HG03280 (cell line): ENCODE results near the gene HEPHL1.

Experiments
- ATAC-seq: cut with Tn5 transposase; IDR thresholded peaks from one replicate; pipeline ENCODE4 v1.9.1; 2021; ENCODE audit warnings: mild to moderate bottlenecking, moderate library complexity; ENCODE audit not compliant: unreplicated experiment

Gene HEPHL1

GRCh38 chr11:94017446-94017845, 3.7 kb upstream of the HEPHL1 start:
- ATAC-seq: no peak

DNA sequence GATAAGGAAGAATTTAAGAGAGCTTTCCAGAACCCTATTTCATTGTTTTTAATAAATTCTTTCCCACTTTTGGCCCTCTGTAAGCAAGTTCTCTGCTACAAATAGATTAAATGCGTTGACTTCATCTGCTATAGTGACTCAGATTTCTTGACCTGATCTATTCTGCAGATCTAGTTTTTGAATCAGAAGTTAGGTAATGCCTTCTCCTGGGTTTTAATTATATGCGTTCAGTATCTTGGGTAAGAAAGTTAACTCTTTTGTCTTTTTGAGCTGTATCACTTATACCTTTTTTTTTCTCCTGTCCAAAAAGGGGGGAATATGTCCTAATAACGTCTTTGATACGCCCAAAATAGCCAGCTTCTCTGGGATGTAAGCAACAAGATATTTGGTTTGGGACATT, 2.4 kb upstream of the HEPHL1 start:
- no peak for ATAC-seq

GRCh38 chr11:94023856-94024255, 2.7 kb downstream of the HEPHL1 start:
- no peak for ATAC-seq

GRCh38 chr11:94024547-94024946, 3.4 kb downstream of the HEPHL1 start:
- no peak for ATAC-seq

DNA sequence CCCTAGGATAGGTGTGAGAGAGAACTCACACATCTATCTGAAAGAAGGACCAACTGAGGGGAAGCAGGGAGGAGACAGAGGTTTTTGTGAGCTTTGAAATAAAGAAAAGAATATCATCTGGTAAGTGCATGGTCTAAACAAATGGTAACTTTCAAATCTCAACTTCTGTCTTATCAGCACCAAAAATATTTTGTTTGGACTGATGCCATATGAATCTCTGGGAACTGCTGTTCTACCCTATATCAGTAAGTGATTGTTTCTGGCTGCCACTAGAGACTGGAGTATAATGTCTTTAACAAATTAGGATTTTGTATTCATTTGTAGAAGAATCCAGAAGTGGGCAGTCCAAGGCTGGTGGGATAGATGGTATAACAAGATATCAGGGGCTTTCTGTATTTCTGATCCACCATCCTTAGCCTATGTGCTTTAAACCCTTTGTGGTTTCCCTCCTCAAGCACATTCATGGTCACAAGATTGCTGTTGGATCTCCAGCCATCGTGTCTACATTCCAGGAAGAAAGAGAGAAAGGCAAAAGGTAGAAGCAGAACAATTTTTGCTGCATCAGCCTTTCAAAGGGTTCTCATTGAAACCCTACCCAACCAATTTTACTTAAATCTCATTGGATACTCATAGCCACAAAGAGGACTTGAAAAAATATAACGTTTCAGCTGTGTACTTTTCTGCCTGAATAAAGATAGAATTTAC, 4.7 kb downstream of the HEPHL1 start:
- ATAC-seq: no peak

DNA sequence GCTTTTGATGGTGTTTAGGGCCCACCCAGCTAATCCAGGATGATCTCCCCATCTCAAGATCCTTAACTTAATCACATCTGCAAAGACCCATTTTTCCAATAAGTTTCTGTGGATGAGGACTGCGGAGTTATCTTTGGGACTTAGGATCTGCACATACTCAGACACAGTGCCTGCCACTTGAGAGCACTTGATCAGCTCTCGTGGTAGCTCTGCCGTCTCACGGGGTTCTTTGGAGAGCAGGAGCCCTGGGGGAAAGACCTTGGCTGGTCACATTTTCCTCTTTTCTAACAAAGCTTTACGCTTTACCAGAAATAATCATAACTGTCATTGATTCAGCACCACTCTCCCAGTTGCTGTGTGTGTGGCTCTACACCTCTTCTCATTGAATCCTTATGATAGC, 6.1 kb downstream of the HEPHL1 start:
- no peak for ATAC-seq

- ATAC-seq: no peak
These were observed 7.3 kb downstream of the HEPHL1 start for GRCh38 chr11:94028436-94028835.

GRCh38 chr11:94030059-94030458, 8.9 kb downstream of the HEPHL1 start:
- no peak for ATAC-seq

DNA sequence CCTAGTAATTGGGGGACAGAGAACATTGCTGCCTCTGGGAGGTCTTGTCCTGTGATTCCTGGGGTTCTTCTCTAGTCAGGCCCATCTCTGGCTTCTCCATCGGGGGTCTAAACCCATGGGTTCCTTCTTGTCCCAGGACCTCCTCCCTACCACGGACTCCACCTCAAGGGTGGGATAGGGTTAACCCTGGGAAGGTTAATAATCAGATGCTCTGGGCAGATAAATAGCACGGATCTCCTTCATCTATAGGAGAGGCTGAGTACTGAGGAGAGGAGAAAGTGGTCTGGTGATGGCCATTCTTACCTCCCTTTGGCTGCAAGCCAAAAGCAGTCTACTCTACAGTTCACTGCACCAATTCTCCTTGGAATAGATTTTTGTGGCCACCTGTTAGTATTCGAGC, 10.5 kb downstream of the HEPHL1 start:
- no peak for ATAC-seq

DNA sequence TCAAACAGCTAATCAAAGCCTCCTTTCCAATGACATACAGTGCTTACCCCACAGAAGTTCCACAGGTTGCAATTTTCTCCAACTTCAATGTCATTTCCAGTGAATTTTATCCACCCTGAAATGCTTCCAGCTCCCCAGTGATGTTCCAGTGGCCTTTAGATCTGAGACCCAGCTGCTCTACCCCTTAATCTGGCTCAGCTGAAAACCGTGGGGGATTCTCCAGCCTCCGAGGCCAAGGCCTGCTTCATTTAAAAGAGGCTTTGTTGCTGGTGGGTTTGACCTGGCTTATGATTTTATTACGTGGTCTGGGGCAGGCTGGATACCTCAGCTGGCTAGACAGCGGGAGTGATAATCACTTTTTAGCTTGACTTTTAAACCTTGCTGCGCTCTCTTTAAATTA, 10.9 kb downstream of the HEPHL1 start:
- ATAC-seq: no peak

DNA sequence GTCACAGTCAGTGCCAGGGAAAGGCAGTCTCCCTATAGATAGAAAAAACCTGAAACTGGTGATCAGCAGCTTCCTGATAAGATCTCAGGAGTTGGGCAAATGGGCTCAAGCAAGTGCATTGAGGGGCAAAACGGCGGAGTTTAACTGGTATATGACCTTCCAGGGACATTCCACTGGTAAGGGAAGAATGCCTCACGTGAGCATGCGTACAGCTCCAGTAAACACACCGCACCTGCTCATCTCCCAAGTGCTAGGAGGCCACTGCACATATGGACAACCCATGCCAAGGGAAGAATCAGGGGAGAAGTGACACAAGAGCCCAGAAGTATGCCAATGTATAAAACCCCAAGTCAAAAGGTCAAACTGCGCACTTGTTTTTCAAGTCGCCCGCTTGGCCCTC, 11.6 kb downstream of the HEPHL1 start:
- ATAC-seq: no peak

DNA sequence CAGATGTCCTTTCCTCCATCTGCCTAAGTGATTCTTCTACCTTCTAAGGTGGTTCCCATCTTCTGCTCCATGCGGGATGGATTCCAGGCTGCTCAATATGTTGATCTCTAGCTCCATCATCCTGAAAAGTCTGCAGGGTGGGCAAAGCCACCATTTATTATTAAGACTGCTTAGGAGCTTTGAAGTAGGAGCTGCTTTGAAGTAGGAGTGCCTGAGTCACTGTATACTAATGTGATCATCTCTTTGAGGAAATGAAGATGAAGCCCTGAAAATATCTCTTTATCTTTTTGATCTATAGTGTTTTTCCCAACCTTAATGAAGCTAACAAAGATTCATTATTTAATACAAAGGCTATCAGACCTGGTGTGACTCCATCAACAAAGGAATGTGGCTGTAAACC, 13.1 kb downstream of the HEPHL1 start:
- no peak for ATAC-seq

DNA sequence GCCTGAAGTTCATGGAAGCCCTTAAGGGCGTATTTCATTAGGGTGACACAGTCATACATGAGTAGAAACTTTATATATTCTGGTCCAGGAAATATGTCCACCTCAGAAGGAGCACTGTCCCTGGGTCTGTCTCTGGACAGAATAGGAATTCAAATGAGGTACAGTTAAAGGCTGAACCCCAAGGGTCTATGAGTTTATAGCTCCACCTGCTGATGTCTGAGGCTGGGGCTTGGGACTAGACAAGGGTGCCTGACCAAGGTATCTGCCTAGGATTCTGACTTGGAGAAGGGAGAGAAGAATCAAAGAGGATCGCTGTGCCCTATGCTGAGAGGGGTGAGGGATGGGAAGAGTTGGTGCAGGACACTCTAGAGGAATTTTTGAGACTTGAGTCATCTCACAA, 14.9 kb downstream of the HEPHL1 start:
- no peak for ATAC-seq

DNA sequence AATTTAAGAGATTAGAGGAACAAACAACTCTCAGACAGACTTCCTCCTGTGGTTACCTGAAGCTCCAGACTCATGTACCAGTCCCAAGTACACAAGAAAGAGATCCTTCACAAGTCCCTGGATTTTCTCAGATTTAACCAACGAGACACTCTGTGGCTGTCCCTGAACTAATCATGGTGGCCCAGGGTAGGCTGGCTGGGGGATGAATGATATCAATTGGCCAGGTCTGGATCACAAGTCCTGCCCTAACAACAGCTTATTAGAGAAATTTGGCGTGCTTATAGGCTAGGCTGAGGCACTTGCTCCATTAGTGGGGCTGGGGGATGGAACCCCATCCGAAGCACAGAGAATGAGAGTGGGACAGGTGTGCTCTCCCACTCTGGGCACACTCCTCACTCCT, 22.1 kb downstream of the HEPHL1 start:
- ATAC-seq: no peak

DNA sequence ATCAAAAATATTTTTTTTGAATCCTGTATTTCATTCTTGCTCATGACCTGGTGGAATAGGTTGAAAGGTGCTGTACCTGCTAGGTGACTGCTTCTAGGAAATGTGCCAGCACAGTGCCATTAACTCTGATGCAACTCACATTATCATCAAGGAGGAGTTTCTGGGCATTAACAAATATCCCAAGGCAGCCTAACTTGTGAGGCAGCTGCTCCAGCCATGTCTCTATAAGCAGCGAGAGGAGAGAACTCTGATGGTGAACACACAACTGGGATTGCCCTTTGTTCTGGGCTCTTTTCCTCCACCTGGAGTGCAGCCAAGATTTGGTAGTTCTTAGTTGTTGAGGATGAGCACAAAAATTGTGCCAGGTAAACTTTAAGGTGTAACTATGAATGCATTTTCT, 25.6 kb downstream of the HEPHL1 start:
- no peak for ATAC-seq

DNA sequence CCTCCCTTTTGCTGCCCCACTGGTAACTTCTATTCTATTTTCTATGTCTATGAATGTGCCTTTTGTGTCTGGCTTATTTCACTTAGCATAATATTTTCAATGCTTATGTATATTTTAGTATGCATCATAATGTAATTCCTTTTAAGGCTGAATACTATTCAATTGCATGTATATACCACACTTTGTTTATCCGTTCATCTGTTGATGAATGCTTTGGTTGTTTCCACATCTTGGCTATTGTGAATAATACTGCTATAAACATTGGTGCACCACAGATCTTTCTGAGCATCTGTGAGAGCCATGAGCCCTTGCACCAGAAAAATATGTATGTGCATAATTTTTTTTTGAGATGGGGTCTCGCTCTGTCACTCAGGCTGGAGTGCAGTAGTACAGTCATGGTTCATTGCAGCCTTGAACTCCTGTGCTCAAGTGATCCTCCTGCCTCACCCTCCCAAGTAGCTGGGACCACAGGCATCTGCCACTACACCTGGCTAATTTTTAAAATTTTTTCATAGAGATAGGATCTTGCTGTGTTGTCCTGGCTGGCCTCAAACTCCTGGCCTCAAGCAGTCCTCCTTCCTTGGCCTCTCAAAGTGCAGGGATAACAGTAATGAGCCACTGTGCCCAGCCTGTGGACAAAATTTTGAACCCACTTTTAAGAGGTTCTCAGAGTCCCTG, 27.0 kb downstream of the HEPHL1 start:
- no peak for ATAC-seq

DNA sequence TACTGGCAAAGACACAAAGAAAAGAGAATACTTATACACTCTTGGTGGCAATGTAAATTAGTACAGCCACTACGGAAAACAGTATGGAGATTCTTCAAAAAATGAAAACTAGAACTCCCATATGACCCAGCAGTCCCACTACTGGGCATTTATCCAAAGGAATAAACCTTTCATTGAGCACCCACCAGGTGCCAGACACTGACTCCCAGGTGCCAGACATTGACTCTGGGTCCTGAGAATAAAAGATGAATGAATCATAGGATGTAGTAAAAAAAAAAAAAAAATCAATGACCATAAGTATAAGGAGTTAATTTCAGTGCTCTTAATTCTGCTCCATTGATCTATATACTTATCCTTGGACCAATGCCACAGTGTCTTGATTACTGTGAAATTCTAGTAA, 28.2 kb downstream of the HEPHL1 start:
- no peak for ATAC-seq

DNA sequence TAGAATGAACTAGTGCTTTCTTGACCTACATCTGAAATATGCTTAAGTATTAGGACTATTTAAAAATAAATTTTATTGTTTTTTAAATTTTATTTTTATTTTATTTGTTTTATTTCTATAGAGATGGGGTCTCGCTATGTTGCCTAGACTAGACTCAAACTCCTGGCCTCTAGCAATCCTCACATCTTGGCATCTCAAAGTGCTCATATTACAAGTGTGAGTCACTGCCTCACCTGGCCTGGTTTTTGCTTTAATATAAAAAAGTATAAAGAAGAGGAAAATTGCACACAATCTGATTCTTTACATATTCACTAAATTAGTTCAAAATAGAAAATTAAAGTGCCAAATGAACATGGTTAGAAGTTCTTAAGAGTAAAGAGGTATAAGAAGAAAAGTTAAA, 37.5 kb downstream of the HEPHL1 start:
- ATAC-seq: no peak

GRCh38 chr11:94059065-94059464, 37.9 kb downstream of the HEPHL1 start:
- ATAC-seq: no peak

- no peak for ATAC-seq
These were observed 39.2 kb downstream of the HEPHL1 start for GRCh38 chr11:94060401-94060800.

- ATAC-seq: no peak
These were observed 41.2 kb downstream of the HEPHL1 start for GRCh38 chr11:94062360-94062759.

DNA sequence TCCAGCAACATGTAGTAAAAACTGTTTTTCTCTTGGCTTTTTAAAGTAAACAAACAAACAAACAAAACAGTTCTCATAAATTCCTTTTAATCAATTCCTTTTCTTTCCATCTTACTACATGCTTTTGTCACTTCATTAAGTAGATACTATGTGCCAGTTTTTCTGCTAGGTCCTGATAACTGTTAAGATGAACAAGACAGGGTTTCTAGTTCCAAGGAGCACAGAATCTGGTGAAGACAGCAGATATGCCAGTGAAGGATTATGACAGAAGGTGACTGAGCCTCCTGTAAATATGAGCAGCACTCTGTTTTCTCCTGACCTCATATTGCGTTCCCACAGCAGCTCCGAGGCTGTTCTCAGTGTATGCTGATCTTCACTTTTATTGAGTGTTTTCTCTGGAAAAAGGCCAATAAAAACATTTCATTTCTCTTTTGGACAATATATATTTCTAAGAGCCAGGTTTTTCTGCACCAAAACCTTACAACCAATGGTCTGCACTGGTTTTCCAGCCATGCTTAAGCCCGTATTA, 45.8 kb downstream of the HEPHL1 start:
- no peak for ATAC-seq

- no peak for ATAC-seq
These were observed 47.6 kb downstream of the HEPHL1 start for GRCh38 chr11:94068764-94069163.
